Measurements from ENCODE around the gene PDZRN3. TPM values are rescaled to one million over a fixed set of nuclear protein-coding genes. Genes with fewer than 3 reads are reported as not detected.

PDZRN3 gene
- total and polyA plus RNA-seq, 4 donors, result 0.69 to 1.8 (median 0.92) TPM

DNA sequence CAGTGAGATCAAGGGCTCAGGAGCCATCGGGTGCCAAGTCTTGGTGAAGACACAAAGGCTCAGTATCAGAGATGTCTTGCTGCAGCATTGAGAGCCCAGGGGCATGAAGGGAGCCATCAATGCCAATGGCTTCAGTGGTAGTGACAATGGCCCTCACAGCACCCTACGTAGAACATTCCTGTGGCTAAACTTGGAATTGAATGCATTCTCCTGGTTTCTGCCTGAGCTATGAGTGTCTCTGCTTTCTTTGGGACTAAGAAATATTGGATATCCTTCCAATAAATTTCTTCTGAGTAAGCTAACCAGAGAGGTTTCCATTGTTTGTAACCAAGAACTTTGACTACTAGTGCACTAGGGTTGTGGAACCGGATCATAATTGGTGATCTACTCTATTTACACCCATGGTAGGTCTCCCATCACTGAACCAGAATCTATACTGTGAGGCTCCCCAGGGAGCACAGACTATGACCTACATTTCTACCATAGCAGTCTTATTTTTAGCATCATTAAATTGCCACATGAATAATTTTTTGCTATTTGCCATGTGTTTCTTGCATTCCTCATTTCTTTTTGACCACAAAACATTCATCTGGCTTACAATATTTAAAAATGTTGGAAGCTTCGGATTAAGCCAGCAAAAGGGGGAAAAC lies 31.6 kb upstream of the PDZRN3 start:
- Histone ChIP-seq H3K27ac (ENCODE audit: low read depth in 1 of 2, low read length in 2 of 2) (no peak overlapping the region), H3K4me1 (ENCODE audit: control insufficient read depth in 4 of 4, insufficient read depth in 4 of 4, low read length in 3 of 4) (no peaks in the 10 kb centered on the region), H3K4me3 (ENCODE audit: low read depth in 1 of 3, low read length in 3 of 3) (no peak overlapping the region), H3K9me3 (ENCODE audit: control insufficient read depth in 4 of 4, low read length in 3 of 4) (no peaks in the 10 kb centered on the region), H3K27me3 (ENCODE audit: control insufficient read depth in 4 of 4, insufficient read depth in 4 of 4, low read length in 3 of 4) (no peaks in the 10 kb centered on the region), H3K36me3 (ENCODE audit: control insufficient read depth in 4 of 4, insufficient read depth in 3 of 4, low read depth in 1 of 4, low read length in 3 of 4) (no peaks in the 10 kb centered on the region), H3K9ac (ENCODE audit: low read depth in 1 of 2, low read length in 2 of 2) (no peak overlapping the region)
- no peak for TF ChIP-seq HNF4A (conservative IDR thresholded peaks at IDR 0.05)
- TF ChIP-seq TAF1 (conservative IDR thresholded peaks at IDR 0.05), result no peak
- TF ChIP-seq JUND (IDR thresholded peaks at IDR 0.05), result no peak
- TF ChIP-seq, protein P1, sequence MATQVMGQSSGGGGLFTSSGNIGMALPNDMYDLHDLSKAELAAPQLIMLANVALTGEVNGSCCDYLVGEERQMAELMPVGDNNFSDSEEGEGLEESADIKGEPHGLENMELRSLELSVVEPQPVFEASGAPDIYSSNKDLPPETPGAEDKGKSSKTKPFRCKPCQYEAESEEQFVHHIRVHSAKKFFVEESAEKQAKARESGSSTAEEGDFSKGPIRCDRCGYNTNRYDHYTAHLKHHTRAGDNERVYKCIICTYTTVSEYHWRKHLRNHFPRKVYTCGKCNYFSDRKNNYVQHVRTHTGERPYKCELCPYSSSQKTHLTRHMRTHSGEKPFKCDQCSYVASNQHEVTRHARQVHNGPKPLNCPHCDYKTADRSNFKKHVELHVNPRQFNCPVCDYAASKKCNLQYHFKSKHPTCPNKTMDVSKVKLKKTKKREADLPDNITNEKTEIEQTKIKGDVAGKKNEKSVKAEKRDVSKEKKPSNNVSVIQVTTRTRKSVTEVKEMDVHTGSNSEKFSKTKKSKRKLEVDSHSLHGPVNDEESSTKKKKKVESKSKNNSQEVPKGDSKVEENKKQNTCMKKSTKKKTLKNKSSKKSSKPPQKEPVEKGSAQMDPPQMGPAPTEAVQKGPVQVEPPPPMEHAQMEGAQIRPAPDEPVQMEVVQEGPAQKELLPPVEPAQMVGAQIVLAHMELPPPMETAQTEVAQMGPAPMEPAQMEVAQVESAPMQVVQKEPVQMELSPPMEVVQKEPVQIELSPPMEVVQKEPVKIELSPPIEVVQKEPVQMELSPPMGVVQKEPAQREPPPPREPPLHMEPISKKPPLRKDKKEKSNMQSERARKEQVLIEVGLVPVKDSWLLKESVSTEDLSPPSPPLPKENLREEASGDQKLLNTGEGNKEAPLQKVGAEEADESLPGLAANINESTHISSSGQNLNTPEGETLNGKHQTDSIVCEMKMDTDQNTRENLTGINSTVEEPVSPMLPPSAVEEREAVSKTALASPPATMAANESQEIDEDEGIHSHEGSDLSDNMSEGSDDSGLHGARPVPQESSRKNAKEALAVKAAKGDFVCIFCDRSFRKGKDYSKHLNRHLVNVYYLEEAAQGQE (IDR thresholded peaks at IDR 0.05), result no peak
- TF ChIP-seq, protein P2, sequence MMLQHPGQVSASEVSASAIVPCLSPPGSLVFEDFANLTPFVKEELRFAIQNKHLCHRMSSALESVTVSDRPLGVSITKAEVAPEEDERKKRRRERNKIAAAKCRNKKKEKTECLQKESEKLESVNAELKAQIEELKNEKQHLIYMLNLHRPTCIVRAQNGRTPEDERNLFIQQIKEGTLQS (IDR thresholded peaks at IDR 0.05), result no peak
- no peak for TF ChIP-seq RXRA (IDR thresholded peaks at IDR 0.05)
- TF ChIP-seq GABPA (IDR thresholded peaks at IDR 0.05 in 1 of 2, conservative IDR thresholded peaks at IDR 0.05 in 1 of 2), result no peak
- no peak for TF ChIP-seq YY1 (IDR thresholded peaks at IDR 0.05)
- no peak for TF ChIP-seq EGR1 (IDR thresholded peaks at IDR 0.05; ENCODE audit: low read depth in 2 of 2)
- TF ChIP-seq, protein P3, sequence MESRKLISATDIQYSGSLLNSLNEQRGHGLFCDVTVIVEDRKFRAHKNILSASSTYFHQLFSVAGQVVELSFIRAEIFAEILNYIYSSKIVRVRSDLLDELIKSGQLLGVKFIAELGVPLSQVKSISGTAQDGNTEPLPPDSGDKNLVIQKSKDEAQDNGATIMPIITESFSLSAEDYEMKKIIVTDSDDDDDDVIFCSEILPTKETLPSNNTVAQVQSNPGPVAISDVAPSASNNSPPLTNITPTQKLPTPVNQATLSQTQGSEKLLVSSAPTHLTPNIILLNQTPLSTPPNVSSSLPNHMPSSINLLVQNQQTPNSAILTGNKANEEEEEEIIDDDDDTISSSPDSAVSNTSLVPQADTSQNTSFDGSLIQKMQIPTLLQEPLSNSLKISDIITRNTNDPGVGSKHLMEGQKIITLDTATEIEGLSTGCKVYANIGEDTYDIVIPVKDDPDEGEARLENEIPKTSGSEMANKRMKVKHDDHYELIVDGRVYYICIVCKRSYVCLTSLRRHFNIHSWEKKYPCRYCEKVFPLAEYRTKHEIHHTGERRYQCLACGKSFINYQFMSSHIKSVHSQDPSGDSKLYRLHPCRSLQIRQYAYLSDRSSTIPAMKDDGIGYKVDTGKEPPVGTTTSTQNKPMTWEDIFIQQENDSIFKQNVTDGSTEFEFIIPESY (IDR thresholded peaks at IDR 0.05), result no peak
- WGBS, result 82% methylated on average over 4 of the region's 4 CpGs
- DNase-seq (ENCODE audit: low spot score), result no peak

DNA sequence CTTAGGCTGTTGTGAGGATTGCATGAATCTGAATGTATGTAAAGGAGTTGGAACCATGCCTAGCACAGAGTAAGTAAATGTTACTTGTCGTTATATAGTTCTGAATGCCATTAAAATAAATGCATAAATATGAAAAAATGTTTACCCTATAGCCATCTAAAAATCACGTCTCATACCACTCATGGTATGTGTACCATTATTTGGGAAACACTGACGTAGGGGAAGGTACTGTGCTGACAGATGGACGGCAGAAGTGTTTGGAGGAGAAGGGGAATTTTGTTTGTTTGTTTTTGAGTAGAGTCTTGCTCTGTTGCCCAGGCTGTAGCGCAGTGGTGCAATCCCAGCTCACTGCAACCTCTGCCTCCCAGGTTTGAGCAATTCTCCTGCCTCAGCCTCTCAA lies 30.5 kb upstream of the PDZRN3 start:
- Histone ChIP-seq H3K9ac (ENCODE audit: low read depth in 1 of 2, low read length in 2 of 2) (no peak overlapping the region), H3K36me3 (ENCODE audit: control insufficient read depth in 4 of 4, insufficient read depth in 3 of 4, low read depth in 1 of 4, low read length in 3 of 4) (no peaks in the 10 kb centered on the region), H3K4me1 (ENCODE audit: control insufficient read depth in 4 of 4, insufficient read depth in 4 of 4, low read length in 3 of 4) (no peaks in the 10 kb centered on the region), H3K4me3 (ENCODE audit: low read depth in 1 of 3, low read length in 3 of 3) (no peak overlapping the region), H3K27ac (ENCODE audit: low read depth in 1 of 2, low read length in 2 of 2) (no peak overlapping the region), H3K9me3 (ENCODE audit: control insufficient read depth in 4 of 4, low read length in 3 of 4) (no peaks in the 10 kb centered on the region), H3K27me3 (ENCODE audit: control insufficient read depth in 4 of 4, insufficient read depth in 4 of 4, low read length in 3 of 4) (no peaks in the 10 kb centered on the region)
- WGBS, result 87% methylated on average over 5 of the region's 5 CpGs
- DNase-seq (ENCODE audit: low spot score), result no peak
- TF ChIP-seq TAF1 (conservative IDR thresholded peaks at IDR 0.05) (no peak), GABPA (IDR thresholded peaks at IDR 0.05 in 1 of 2, conservative IDR thresholded peaks at IDR 0.05 in 1 of 2) (no peak), RXRA (IDR thresholded peaks at IDR 0.05) (no peak), SP1 (IDR thresholded peaks at IDR 0.05) (no peak), FOXA1 (IDR thresholded peaks at IDR 0.05) (no peak), FOXA2 (IDR thresholded peaks at IDR 0.05) (no peak), EGR1 (IDR thresholded peaks at IDR 0.05; ENCODE audit: low read depth in 2 of 2) (no peak), JUND (IDR thresholded peaks at IDR 0.05) (no peak), RAD21 (IDR thresholded peaks at IDR 0.05) (no peak), NR2F2 (IDR thresholded peaks at IDR 0.05) (no peak)
- TF ChIP-seq, protein P3 (IDR thresholded peaks at IDR 0.05), result no peak
- TF ChIP-seq, protein P2 (IDR thresholded peaks at IDR 0.05), result no peak
- TF ChIP-seq, protein P1 (IDR thresholded peaks at IDR 0.05), result no peak
- TF ChIP-seq, protein P4, sequence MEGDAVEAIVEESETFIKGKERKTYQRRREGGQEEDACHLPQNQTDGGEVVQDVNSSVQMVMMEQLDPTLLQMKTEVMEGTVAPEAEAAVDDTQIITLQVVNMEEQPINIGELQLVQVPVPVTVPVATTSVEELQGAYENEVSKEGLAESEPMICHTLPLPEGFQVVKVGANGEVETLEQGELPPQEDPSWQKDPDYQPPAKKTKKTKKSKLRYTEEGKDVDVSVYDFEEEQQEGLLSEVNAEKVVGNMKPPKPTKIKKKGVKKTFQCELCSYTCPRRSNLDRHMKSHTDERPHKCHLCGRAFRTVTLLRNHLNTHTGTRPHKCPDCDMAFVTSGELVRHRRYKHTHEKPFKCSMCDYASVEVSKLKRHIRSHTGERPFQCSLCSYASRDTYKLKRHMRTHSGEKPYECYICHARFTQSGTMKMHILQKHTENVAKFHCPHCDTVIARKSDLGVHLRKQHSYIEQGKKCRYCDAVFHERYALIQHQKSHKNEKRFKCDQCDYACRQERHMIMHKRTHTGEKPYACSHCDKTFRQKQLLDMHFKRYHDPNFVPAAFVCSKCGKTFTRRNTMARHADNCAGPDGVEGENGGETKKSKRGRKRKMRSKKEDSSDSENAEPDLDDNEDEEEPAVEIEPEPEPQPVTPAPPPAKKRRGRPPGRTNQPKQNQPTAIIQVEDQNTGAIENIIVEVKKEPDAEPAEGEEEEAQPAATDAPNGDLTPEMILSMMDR (IDR thresholded peaks at IDR 0.05; ENCODE audit: low read depth, low read length, missing input control), result no peak
- TF ChIP-seq, protein P5, sequence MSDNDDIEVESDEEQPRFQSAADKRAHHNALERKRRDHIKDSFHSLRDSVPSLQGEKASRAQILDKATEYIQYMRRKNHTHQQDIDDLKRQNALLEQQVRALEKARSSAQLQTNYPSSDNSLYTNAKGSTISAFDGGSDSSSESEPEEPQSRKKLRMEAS (IDR thresholded peaks at IDR 0.05), result no peak
